ENCODE data around the gene GBGT1. TPM values are rescaled to one million over a fixed set of nuclear protein-coding genes. Genes with fewer than 3 reads are reported as not detected.

GBGT1 gene
- total and polyA plus RNA-seq, 9 donors: 3.9 to 43.3 (median 20.8) TPM

DNA sequence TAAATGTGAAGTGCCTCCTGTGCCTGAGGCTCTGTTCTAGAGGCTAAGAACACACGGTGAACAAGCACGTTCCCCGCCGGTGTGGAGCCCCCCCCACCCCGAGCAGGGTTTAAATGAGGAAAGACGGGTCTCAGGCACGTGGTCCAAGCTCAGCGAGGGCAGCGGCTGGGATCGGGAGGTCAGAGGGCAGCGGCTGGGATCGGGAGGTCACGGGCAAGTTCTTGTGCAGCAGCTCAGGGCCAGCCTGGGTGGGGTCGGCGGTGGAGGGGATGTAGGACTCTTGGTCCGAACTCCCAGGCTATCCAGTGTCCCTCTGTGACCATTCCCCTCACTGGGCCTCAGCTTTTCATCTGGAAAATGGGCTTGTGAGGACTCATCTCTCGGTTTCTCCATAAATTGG lies 2.7 kb upstream of the GBGT1 start:
- H3K9me3 ChIP-seq: no peaks in the 10 kb centered on the region
- intact Hi-C loops (cut with DNase I): no loop called here
- H3K27me3 ChIP-seq: no peaks in the 10 kb centered on the region
- 81 to 85% (median 84%) methylated on average over 17 of the region's 17 CpGs for WGBS, 3 donors
- DNase-seq: peak in 2 of 5 donors; percentile 13 to 35
- TF ChIP-seq, protein P1, sequence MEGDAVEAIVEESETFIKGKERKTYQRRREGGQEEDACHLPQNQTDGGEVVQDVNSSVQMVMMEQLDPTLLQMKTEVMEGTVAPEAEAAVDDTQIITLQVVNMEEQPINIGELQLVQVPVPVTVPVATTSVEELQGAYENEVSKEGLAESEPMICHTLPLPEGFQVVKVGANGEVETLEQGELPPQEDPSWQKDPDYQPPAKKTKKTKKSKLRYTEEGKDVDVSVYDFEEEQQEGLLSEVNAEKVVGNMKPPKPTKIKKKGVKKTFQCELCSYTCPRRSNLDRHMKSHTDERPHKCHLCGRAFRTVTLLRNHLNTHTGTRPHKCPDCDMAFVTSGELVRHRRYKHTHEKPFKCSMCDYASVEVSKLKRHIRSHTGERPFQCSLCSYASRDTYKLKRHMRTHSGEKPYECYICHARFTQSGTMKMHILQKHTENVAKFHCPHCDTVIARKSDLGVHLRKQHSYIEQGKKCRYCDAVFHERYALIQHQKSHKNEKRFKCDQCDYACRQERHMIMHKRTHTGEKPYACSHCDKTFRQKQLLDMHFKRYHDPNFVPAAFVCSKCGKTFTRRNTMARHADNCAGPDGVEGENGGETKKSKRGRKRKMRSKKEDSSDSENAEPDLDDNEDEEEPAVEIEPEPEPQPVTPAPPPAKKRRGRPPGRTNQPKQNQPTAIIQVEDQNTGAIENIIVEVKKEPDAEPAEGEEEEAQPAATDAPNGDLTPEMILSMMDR (IDR thresholded peaks at IDR 0.05): no peak
- no peak for TF ChIP-seq POLR2A (IDR thresholded peaks at IDR 0.05)
- no peak for TF ChIP-seq EP300 (IDR thresholded peaks at IDR 0.05)
- H3K4me1 ChIP-seq (ENCODE audit: insufficient read depth): peaks cover 5% of the 10 kb centered on the region
- no peak overlapping the region for H3K4me3 ChIP-seq
- no peaks in the 10 kb centered on the region for H3K36me3 ChIP-seq
- no peak overlapping the region for H3K27ac ChIP-seq

GRCh38 chr9:133165452-133165730 lies 1.7 kb upstream of the GBGT1 start:
- intact Hi-C loops (cut with DNase I): no loop called here
- H3K9me3 ChIP-seq: no peaks in the 10 kb centered on the region
- TF ChIP-seq, protein P1 (IDR thresholded peaks at IDR 0.05): no peak
- TF ChIP-seq EP300 (IDR thresholded peaks at IDR 0.05) (no peak), POLR2A (IDR thresholded peaks at IDR 0.05) (no peak)
- H3K36me3 ChIP-seq: no peaks in the 10 kb centered on the region
- DNase-seq: no peak
- no peaks in the 10 kb centered on the region for H3K27me3 ChIP-seq
- 93 to 98% (median 96%) methylated on average over 2 of the region's 2 CpGs for WGBS, 3 donors
- no peak overlapping the region for H3K4me3 ChIP-seq
- H3K4me1 ChIP-seq (ENCODE audit: insufficient read depth): peaks cover 5% of the 10 kb centered on the region
- H3K27ac ChIP-seq: no peak overlapping the region

- Histone ChIP-seq H3K27me3 (no peaks in the 10 kb centered on the region), H3K36me3 (no peaks in the 10 kb centered on the region), H3K4me3 (peak overlapping the region; percentile 70), H3K4me1 (ENCODE audit: insufficient read depth) (peaks cover 5% of the 10 kb centered on the region), H3K9me3 (no peaks in the 10 kb centered on the region), H3K27ac (no peak overlapping the region)
- no peak for DNase-seq
- no peak for TF ChIP-seq POLR2A (IDR thresholded peaks at IDR 0.05)
- TF ChIP-seq EP300 (IDR thresholded peaks at IDR 0.05): no peak
- TF ChIP-seq, protein P1 (IDR thresholded peaks at IDR 0.05): no peak
- 45% methylated on average over 13 of the region's 13 CpGs for WGBS, 3 donors
- intact Hi-C loops (cut with DNase I): no loop called here
These were observed 477 bp upstream of the GBGT1 start for GRCh38 chr9:133164191-133164590.

- 13 to 34% (median 14%) methylated on average over 35 to 54 of the region's 54 CpGs for WGBS, 3 donors
- peaks cover 5% of the 10 kb centered on the region for H3K4me1 ChIP-seq (ENCODE audit: insufficient read depth)
- intact Hi-C loops (cut with DNase I): no loop called here
- DNase-seq: peak in 3 of 5 donors; percentile 35 to 57 (median 52)
- H3K27me3 ChIP-seq: no peaks in the 10 kb centered on the region
- no peaks in the 10 kb centered on the region for H3K36me3 ChIP-seq
- no peaks in the 10 kb centered on the region for H3K9me3 ChIP-seq
- peak overlapping the region; percentile 70 for H3K4me3 ChIP-seq
- TF ChIP-seq, protein P1 (IDR thresholded peaks at IDR 0.05): no peak
- TF ChIP-seq EP300 (IDR thresholded peaks at IDR 0.05) (no peak), POLR2A (IDR thresholded peaks at IDR 0.05) (no peak)
- peak overlapping the region; percentile 26 to 43 for H3K27ac ChIP-seq
These were observed 732 bp downstream of the GBGT1 start for GRCh38 chr9:133162861-133163503.
